ENCODE results near the gene TXNRD2. TPM values are rescaled to one million over a fixed set of nuclear protein-coding genes. Genes with fewer than 3 reads are reported as not detected.

TXNRD2 gene
- total RNA-seq, 1 experiment from 2014 or later = 22.4 TPM

DNA sequence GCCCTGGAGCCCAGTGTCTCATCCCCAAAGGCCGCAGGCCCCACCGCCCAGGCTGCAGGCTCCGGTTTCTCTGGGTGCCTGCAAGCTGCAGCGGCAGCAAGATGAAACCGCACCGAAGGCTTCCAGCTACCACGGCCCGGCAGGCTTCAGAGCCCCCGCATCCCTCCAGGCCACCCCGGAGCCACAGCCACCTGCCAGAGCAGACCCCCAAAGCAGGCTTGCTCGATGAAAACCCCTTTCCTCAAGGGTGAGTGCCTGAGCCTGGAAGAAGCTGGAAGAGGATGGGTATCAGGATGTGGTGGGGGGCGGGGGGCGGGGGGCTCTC is 62.4 kb downstream of the TXNRD2 start:
- Histone ChIP-seq H3F3A (ENCODE audit: insufficient read depth, low read depth) (peaks cover 24% of the 10 kb centered on the region), H3K4me1 (replicated peaks; ENCODE audit: insufficient read depth) (peaks cover 25% of the 10 kb centered on the region), H3K4me2 (no peak overlapping the region), H4K20me1 (ENCODE audit: insufficient read depth) (no peaks in the 10 kb centered on the region; the same call in 1 of the 2 replicates), H3K9me3 (ENCODE audit: insufficient read depth, low read depth) (no peaks in the 10 kb centered on the region), H2AFZ (no peak overlapping the region), H3K36me3 (ENCODE audit: low read depth) (no peaks in the 10 kb centered on the region), H3K27ac (no peak overlapping the region), H3K9me2 (ENCODE audit: insufficient read depth) (no peaks in the 10 kb centered on the region), H3K79me2 (ENCODE audit: low read depth) (no peaks in the 10 kb centered on the region), H3K27me3 (ENCODE audit: insufficient read depth, low read depth) (no peaks in the 10 kb centered on the region), H3K4me3 (no peak overlapping the region)
- BruUV-seq (replicated peaks) = no TSS peak
- no peak for TF ChIP-seq EZH2 (IDR thresholded peaks at IDR 0.05; ENCODE audit: low read depth)
- TF ChIP-seq, protein P1, sequence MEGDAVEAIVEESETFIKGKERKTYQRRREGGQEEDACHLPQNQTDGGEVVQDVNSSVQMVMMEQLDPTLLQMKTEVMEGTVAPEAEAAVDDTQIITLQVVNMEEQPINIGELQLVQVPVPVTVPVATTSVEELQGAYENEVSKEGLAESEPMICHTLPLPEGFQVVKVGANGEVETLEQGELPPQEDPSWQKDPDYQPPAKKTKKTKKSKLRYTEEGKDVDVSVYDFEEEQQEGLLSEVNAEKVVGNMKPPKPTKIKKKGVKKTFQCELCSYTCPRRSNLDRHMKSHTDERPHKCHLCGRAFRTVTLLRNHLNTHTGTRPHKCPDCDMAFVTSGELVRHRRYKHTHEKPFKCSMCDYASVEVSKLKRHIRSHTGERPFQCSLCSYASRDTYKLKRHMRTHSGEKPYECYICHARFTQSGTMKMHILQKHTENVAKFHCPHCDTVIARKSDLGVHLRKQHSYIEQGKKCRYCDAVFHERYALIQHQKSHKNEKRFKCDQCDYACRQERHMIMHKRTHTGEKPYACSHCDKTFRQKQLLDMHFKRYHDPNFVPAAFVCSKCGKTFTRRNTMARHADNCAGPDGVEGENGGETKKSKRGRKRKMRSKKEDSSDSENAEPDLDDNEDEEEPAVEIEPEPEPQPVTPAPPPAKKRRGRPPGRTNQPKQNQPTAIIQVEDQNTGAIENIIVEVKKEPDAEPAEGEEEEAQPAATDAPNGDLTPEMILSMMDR (conservative IDR thresholded peaks at IDR 0.05) = no peak
- DNase-seq = no peak
- ChIA-PET CTCF (no interaction called here), POLR2A (ENCODE audit: unreplicated experiment) (no interaction called here)
- intact Hi-C loops (cut with micrococcal nuclease; ENCODE audit: unreplicated experiment) = no loop called here

DNA sequence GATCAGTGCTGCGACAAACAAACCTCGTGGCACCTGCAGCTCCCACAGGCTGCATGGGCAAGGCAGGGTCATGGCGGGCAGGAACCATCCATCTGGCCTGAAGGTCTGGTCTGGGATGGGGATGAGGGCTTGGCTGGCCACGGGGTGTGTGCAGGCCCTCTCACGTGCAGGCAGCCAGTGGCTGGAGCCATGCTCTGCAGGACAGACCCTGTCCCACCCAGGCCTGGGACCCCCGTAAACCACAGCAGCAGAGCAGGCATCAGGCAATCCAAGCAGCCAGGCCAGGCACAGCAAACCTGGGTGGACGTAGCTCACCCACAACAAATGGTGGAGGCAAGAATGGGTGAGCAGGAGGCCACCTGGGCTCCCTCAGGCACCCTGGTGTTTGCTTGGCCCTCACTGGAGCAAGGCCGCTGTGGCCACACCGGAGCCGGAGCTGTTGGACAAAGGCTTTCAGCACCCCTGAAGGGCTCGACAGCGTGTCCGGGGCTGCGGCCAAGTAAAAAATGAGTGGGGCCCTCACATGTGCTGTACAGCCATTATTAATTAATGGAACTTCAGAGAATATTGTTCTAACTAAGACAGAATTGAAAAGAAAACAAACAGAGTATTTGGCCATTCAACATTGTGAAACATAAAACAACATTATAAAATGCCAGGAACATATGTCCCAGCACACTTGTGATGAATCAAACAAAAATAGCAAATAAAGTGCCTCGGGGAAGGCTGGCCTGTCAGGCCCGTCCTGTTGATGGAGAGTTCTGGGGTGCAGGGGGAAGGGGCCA is 63.0 kb downstream of the TXNRD2 start:
- Histone ChIP-seq H3K9me3 (ENCODE audit: insufficient read depth, low read depth) (no peaks in the 10 kb centered on the region), H3K27ac (no peak overlapping the region), H3F3A (ENCODE audit: insufficient read depth, low read depth) (peaks cover 24% of the 10 kb centered on the region), H3K4me2 (no peak overlapping the region), H3K27me3 (ENCODE audit: insufficient read depth, low read depth) (no peaks in the 10 kb centered on the region), H3K9me2 (ENCODE audit: insufficient read depth) (no peaks in the 10 kb centered on the region), H4K20me1 (ENCODE audit: insufficient read depth) (no peaks in the 10 kb centered on the region; the same call in 1 of the 2 replicates), H3K79me2 (ENCODE audit: low read depth) (no peaks in the 10 kb centered on the region), H2AFZ (no peak overlapping the region), H3K4me3 (no peak overlapping the region), H3K4me1 (replicated peaks; ENCODE audit: insufficient read depth) (peaks cover 25% of the 10 kb centered on the region), H3K36me3 (ENCODE audit: low read depth) (no peaks in the 10 kb centered on the region)
- no peak for TF ChIP-seq EZH2 (IDR thresholded peaks at IDR 0.05; ENCODE audit: low read depth)
- TF ChIP-seq, protein P1 (conservative IDR thresholded peaks at IDR 0.05) = no peak
- ChIA-PET CTCF (no interaction called here), POLR2A (ENCODE audit: unreplicated experiment) (no interaction called here)
- intact Hi-C loops (cut with micrococcal nuclease; ENCODE audit: unreplicated experiment) = no loop called here
- no TSS peak for BruUV-seq (replicated peaks)
- no peak for DNase-seq

DNA sequence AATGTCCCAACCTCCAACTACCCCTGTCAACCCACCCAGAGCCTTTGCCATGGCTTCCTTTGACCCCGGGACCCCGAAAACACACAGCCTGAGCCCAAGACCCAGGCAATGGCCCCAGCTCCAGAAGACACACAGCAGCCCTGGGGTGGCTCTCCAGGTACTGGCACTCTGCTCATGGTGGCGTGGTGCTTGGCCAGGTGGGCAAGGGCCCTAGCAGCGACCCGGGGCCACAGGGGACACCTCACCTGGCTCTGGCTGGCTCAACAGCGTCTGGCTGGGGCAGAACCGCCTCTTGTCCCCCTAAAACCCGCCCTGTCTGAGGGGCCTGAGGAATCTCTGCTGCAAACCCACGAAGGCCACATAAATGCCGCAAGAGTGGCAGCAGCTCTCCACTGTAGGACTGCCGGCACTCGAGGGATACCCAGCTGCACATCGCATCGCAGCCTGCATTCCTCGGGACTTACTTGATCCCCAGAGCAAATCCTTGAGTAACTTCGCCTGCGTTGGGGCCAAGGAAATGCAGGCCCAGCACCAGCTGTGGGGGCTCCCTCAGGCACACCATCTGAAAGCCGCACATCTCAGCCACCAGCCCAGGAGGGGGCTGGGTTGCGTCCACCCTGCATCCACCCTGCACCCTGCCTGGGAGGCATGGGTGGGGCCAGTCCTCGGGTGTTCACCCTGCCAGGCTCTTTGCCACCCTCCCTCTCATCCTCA is 63.8 kb downstream of the TXNRD2 start:
- Histone ChIP-seq H3K4me3 (no peak overlapping the region), H3K27ac (no peak overlapping the region), H4K20me1 (ENCODE audit: insufficient read depth) (no peaks in the 10 kb centered on the region; the same call in 1 of the 2 replicates), H3K27me3 (ENCODE audit: insufficient read depth, low read depth) (no peaks in the 10 kb centered on the region), H3K4me1 (replicated peaks; ENCODE audit: insufficient read depth) (peaks cover 25% of the 10 kb centered on the region), H3K4me2 (no peak overlapping the region), H3K36me3 (ENCODE audit: low read depth) (no peaks in the 10 kb centered on the region), H3K9me3 (ENCODE audit: insufficient read depth, low read depth) (no peaks in the 10 kb centered on the region), H3F3A (ENCODE audit: insufficient read depth, low read depth) (peaks cover 15% of the 10 kb centered on the region), H2AFZ (no peak overlapping the region), H3K9me2 (ENCODE audit: insufficient read depth) (no peaks in the 10 kb centered on the region), H3K79me2 (ENCODE audit: low read depth) (no peaks in the 10 kb centered on the region)
- TF ChIP-seq EZH2 (IDR thresholded peaks at IDR 0.05; ENCODE audit: low read depth) = no peak
- TF ChIP-seq, protein P1 (conservative IDR thresholded peaks at IDR 0.05) = no peak
- intact Hi-C loops (cut with micrococcal nuclease; ENCODE audit: unreplicated experiment) = no loop called here
- no peak for DNase-seq
- ChIA-PET POLR2A (ENCODE audit: unreplicated experiment) (no interaction called here), CTCF (no interaction called here)
- no TSS peak for BruUV-seq (replicated peaks)

All from PC-9 (cell line).